Spinal cord (tissue), 10 donors: ENCODE data around the gene WWOX. TPM values are rescaled to one million over a fixed set of nuclear protein-coding genes. Genes with fewer than 3 reads are reported as not detected.
"Not testable (repeated sequence)": the region's sequence is repeated elsewhere in the genome, so short reads cannot be mapped to it uniquely, and the experiment has no call there.

Source experiments
- DNase-seq, 6 donors: peaks; one replicate each; pipeline versions ENCODE4 v3.0.0 to v3.0.0-alpha.2; 2013 to 2015; ENCODE audit warnings: low spot score in 6 of 6, low read depth in 4 of 6
- H3K27ac ChIP-seq: one replicate; pipeline ENCODE4 v1.5.1; 2013; ENCODE audit warnings: low read depth, low read length, control low read depth
- H3K27me3 ChIP-seq: one replicate; pipeline ENCODE4 v1.6.1; 2013; ENCODE audit warnings: low read length; ENCODE audit not compliant: control insufficient read depth, insufficient read depth
- H3K36me3 ChIP-seq: one replicate; pipeline ENCODE4 v1.6.1; 2013; ENCODE audit warnings: low read length; ENCODE audit not compliant: control insufficient read depth, insufficient read depth
- H3K4me1 ChIP-seq: one replicate; pipeline ENCODE4 v1.6.1; 2013; ENCODE audit warnings: low read length; ENCODE audit not compliant: control insufficient read depth, insufficient read depth
- H3K4me3 ChIP-seq: one replicate; pipeline ENCODE4 v1.5.1; 2013; ENCODE audit warnings: low read depth, low read length, control low read depth
- H3K9me3 ChIP-seq: one replicate; pipeline ENCODE4 v1.6.1; 2013; ENCODE audit warnings: low read length; ENCODE audit not compliant: control insufficient read depth, insufficient read depth
- WGBS: methylation state at CpG from one replicate; pipeline ENCODE4 v1.1.5; 2013; ENCODE audit warnings: missing lambda C conversion rate; ENCODE audit not compliant: insufficient coverage; 5-methylcytosine and 5-hydroxymethylcytosine counted together
- long read RNA-seq, 4 donors: transcript quantifications; one replicate each; lab custom pipeline, GENCODE V29; 2026
- polyA plus RNA-seq, 2 donors: library from polyadenylated mRNA; unstranded; fragments of 120-200 nt; gene quantifications; one replicate each; pipeline ENCODE4 v1.2.1, GENCODE V29; 2013; ENCODE audit not compliant: insufficient read length in 2 of 2
- total RNA-seq, 2 donors: library from RNA; depleted of rRNA in 1 of 2; stranded (reverse); fragments of 120-200 nt in 1 of 2; fragments of >200 nt in 1 of 2; gene quantifications; one replicate each; pipeline versions ENCODE4 v1.2.3 to v1.2.4, GENCODE V29; 2013 to 2014
- donor health status: healthy.

Gene WWOX
- total RNA-seq (10 to 100 TPM; 35.8 to 51.5 TPM), polyA plus RNA-seq (10 to 100 TPM; 27.5 to 29.2 TPM)
- long read RNA-seq, donor 1, partial matches to known transcripts, result 0 of 3 reads
- long read RNA-seq, donor 1, other reads (novel, unspliced or antisense), result 0 of 3 reads
- long read RNA-seq, donor 2, partial matches to known transcripts, result 14 of 14 reads
- long read RNA-seq, donor 2, other reads (novel, unspliced or antisense), result 0 of 14 reads
- long read RNA-seq, donor 3, partial matches to known transcripts, result 0 of 2 reads
- long read RNA-seq, donor 3, other reads (novel, unspliced or antisense), result 0 of 2 reads
- long read RNA-seq, donor 4, transcript WWOX-216 (1 exons, 525 nt), result major isoform, 5 of 19 reads
- long read RNA-seq, donor 4, partial matches to known transcripts, result 11 of 19 reads
- long read RNA-seq, donor 4, other reads (novel, unspliced or antisense), result 0 of 19 reads

- Histone ChIP-seq H3K27ac (peak within 1 kb of the TSS; percentile 92), H3K9me3 (no peaks in the 10 kb centered on the region), H3K36me3 (no peaks in the 10 kb centered on the region), H3K4me3 (peak within 1 kb of the TSS; percentile 88), H3K27me3 (no peaks in the 10 kb centered on the region), H3K4me1 (peaks cover 26% of the 10 kb centered on the region)
- DNase-seq, result peak; percentile 90 to 99 (median 94)
- WGBS, result under 1% methylated on average over 84 of the region's 84 CpGs
These were observed at the start of gene WWOX for GRCh38 chr16:78099271-78100111. WWOX (plus strand) TSS chr16:78099654.

GRCh38 chr16:78050734-78051400, 48.6 kb upstream of the WWOX start:
- 100% methylated on average over 1 of the region's 2 CpGs for WGBS
- H3K9me3 ChIP-seq, result no peaks in the 10 kb centered on the region
- no peak overlapping the region for H3K4me3 ChIP-seq
- H3K4me1 ChIP-seq, result peaks cover 4% of the 10 kb centered on the region
- DNase-seq, result peak in 1 of 6 donors; percentile 9
- H3K27ac ChIP-seq, result no peak overlapping the region
- H3K36me3 ChIP-seq, result no peaks in the 10 kb centered on the region
- H3K27me3 ChIP-seq, result peaks cover 6% of the 10 kb centered on the region

GRCh38 chr16:78057803-78058564, 41.5 kb upstream of the WWOX start:
- Histone ChIP-seq H3K4me3 (no peak overlapping the region), H3K4me1 (no peaks in the 10 kb centered on the region), H3K36me3 (no peaks in the 10 kb centered on the region), H3K9me3 (no peaks in the 10 kb centered on the region), H3K27ac (no peak overlapping the region), H3K27me3 (no peaks in the 10 kb centered on the region)
- WGBS, result 71% methylated on average over 8 of the region's 9 CpGs
- peak in 1 of 6 donors; percentile 67 for DNase-seq

DNA sequence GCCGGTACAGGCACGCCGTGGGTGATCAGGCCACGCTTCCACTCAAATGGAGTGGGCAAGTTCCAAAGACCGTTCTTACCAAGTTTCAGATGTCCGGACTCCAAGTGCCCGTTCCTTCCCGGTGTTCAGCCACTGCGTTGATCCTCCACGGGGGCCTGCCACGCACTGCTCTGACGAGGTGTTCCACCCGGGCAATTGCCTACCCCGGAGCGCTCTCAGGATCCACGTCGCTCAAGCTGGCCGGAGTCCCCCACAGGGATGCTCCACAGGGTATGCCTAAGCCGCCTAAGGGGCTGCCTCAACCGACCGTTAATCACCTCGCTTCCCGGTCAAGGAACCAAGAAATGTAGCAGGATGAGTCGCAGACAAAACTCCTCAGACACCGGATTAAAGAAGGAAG, 39.6 kb upstream of the WWOX start:
- not testable (repeated sequence) for H3K4me1 ChIP-seq, H3K36me3 ChIP-seq, H3K4me3 ChIP-seq, H3K9me3 ChIP-seq, H3K27ac ChIP-seq, DNase-seq, H3K27me3 ChIP-seq
- 74% methylated on average over 24 of the region's 25 CpGs for WGBS

GRCh38 chr16:78060295-78060694, 39.2 kb upstream of the WWOX start:
- no peak for DNase-seq
- H3K4me3 ChIP-seq, result no peak overlapping the region
- no peak overlapping the region for H3K27ac ChIP-seq
- no peaks in the 10 kb centered on the region for H3K27me3 ChIP-seq
- H3K36me3 ChIP-seq, result no peaks in the 10 kb centered on the region
- no peaks in the 10 kb centered on the region for H3K4me1 ChIP-seq
- no CpG with 5 or more reads among the region's 5 CpGs for WGBS
- no peaks in the 10 kb centered on the region for H3K9me3 ChIP-seq

DNA sequence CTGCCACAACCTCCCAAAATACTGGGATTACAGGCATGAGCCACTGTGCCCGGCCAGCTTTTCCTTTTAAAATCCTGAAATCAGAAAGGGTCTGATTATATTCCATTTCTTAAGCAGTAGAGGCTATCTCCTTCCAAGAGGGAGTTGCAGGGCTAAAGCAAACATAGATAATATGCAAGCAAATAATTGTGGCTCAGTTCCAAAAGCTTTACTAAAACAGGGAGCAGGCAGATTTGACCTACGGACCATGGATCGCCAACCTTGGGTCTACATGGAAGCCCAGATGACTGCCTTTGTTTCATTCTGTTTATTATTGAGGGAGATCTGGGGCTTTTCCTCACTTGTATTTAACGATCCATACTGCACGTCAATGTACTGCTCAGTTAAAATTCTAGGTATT, 38.6 kb upstream of the WWOX start:
- no peak overlapping the region for H3K27ac ChIP-seq
- 94% methylated on average over 2 of the region's 5 CpGs for WGBS

GRCh38 chr16:78065319-78065718, 34.1 kb upstream of the WWOX start:
- no peak overlapping the region for H3K4me3 ChIP-seq
- DNase-seq, result no peak
- no peaks in the 10 kb centered on the region for H3K9me3 ChIP-seq
- H3K4me1 ChIP-seq, result no peaks in the 10 kb centered on the region
- H3K27ac ChIP-seq, result no peak overlapping the region
- no peaks in the 10 kb centered on the region for H3K27me3 ChIP-seq
- H3K36me3 ChIP-seq, result no peaks in the 10 kb centered on the region
- WGBS, result 80% methylated on average over 2 of the region's 4 CpGs

More for the DNA sequence above, 38.6 kb upstream of the WWOX start:
- H3K9me3 ChIP-seq, result no peaks in the 10 kb centered on the region
- H3K4me1 ChIP-seq, result no peaks in the 10 kb centered on the region
- no peak for DNase-seq
- H3K4me3 ChIP-seq, result no peak overlapping the region
- H3K27me3 ChIP-seq, result no peaks in the 10 kb centered on the region
- H3K36me3 ChIP-seq, result no peaks in the 10 kb centered on the region

- Histone ChIP-seq H3K36me3 (no peaks in the 10 kb centered on the region), H3K27me3 (peaks cover 3% of the 10 kb centered on the region), H3K27ac (no peak overlapping the region), H3K9me3 (no peaks in the 10 kb centered on the region), H3K4me3 (no peak overlapping the region), H3K4me1 (no peaks in the 10 kb centered on the region)
- DNase-seq, result no peak
- WGBS, result 100% methylated on average over 3 of the region's 5 CpGs
These were observed 29.5 kb upstream of the WWOX start for GRCh38 chr16:78069913-78070312.

GRCh38 chr16:78072275-78072674, 27.2 kb upstream of the WWOX start:
- Histone ChIP-seq H3K4me3 (no peak overlapping the region), H3K36me3 (no peaks in the 10 kb centered on the region), H3K4me1 (no peaks in the 10 kb centered on the region), H3K27ac (no peak overlapping the region), H3K27me3 (peaks cover 3% of the 10 kb centered on the region), H3K9me3 (no peaks in the 10 kb centered on the region)
- 80% methylated on average over 1 of the region's 5 CpGs for WGBS
- peak in 1 of 6 donors; percentile 39 for DNase-seq
